Heart right ventricle (tissue), 16 donors: ENCODE data around the gene AP2B1. TPM values are rescaled to one million over a fixed set of nuclear protein-coding genes. Genes with fewer than 3 reads are reported as not detected.
"Not testable (repeated sequence)": the region's sequence is repeated elsewhere in the genome, so short reads cannot be mapped to it uniquely, and the experiment has no call there.

Source experiments
- ATAC-seq, 8 donors: fragments of 200-7000 bp; cut with Tn5 transposase; one replicate each; pipeline ENCODE4 v1.9.1; 2020; ENCODE audit warnings: mild to moderate bottlenecking in 8 of 8, moderate library complexity in 8 of 8, moderate number of reproducible peaks in 1 of 8
- DNase-seq, 2 donors: peaks; one replicate each; pipeline ENCODE4 v3.0.0-alpha.2; 2020
- H3K27ac ChIP-seq, 10 donors: fragments of 200-600 bp; sonication (generic) in 2 of 10; one replicate each; pipeline versions ENCODE4 v1.5.0 to v1.8.0; 2020 to 2022; ENCODE audit warnings: mild to moderate bottlenecking in 3 of 10
- H3K27me3 ChIP-seq, 7 donors: fragments of 200-600 bp; one replicate each; pipeline ENCODE4 v1.8.0; 2021 to 2022; ENCODE audit warnings: mild to moderate bottlenecking in 2 of 7
- H3K36me3 ChIP-seq, 9 donors: fragments of 200-600 bp; sonication (generic) in 1 of 9; one replicate each; pipeline versions ENCODE4 v1.5.0 to v1.8.0; 2020 to 2022; ENCODE audit warnings: mild to moderate bottlenecking in 2 of 9
- H3K4me1 ChIP-seq, 9 donors: fragments of 200-600 bp; sonication (generic) in 1 of 9; one replicate each; pipeline versions ENCODE4 v1.5.0 to v1.8.0; 2020 to 2022; ENCODE audit warnings: mild to moderate bottlenecking in 4 of 9
- H3K4me3 ChIP-seq, 10 donors: fragments of 200-600 bp; sonication (generic) in 2 of 10; one replicate each; pipeline versions ENCODE4 v1.5.0 to v1.8.0; 2020 to 2022; ENCODE audit warnings: mild to moderate bottlenecking in 7 of 10, moderate library complexity in 2 of 10
- H3K9me3 ChIP-seq, 11 donors: fragments of 200-600 bp in 10 of 11; sonication (generic) in 2 of 11; one replicate each; pipeline versions ENCODE4 v1.5.0 to v1.8.0; 2013 to 2022; ENCODE audit warnings: mild to moderate bottlenecking in 2 of 11, control low read depth in 1 of 11, moderate library complexity in 1 of 11
- WGBS, 2 donors: extraction: QIAGEN DNeasy Blood & Tissue Kit; methylation state at CpG; one replicate each; pipeline ENCODE4 v1.1.7; 2013; ENCODE audit warnings: inconsistent platforms in 1 of 2; 5-methylcytosine and 5-hydroxymethylcytosine counted together
- intact Hi-C, 10 donors: fragments of 100-400 bp; cut with DNase I; formaldehyde crosslinking; loops; one replicate each; pipeline versions ENCODE4 v1.11.1 to v1.14.2; 2022
- polyA plus RNA-seq, 2 donors: library from polyadenylated mRNA; stranded (reverse); fragments of 200-250 nt; gene quantifications; one replicate each; pipeline ENCODE4 v1.2.3, GENCODE V29; 2013
- total RNA-seq, 10 donors: library from RNA; stranded (reverse); fragmentation: NEBNext Ultra II Directional in 3 of 10; extraction: Animal tissue kit (Norgen Biotek cat#: 25700) in 3 of 10; gene quantifications; one replicate each; pipeline versions ENCODE4 v1.2.1 to v1.2.4, GENCODE V29; 2021 to 2023
- TF ChIP-seq, protein P1 (sequence below), 9 donors: fragments of 200-600 bp; sonication (generic) in 2 of 9; IDR thresholded peaks; one replicate each; pipeline versions ENCODE4 v1.5.0 to v1.8.0; 2021 to 2022; ENCODE audit warnings: antibody characterized with exemption in 9 of 9, mild to moderate bottlenecking in 5 of 9, moderate library complexity in 1 of 9
- donor health status: Arrhythmogenic right ventricular cardiomyopathy.
- donor health status: ischemic (EF 13 %, LVEDD 7.1; RV severe dilation, severe dysfunction).
- donor health status: healthy with polysubstance abuse.
- donor health status: DM: no; HTN: yes; CAD: no.
- donor health status: DM: no; HTN: no; CAD: no.
- donor health status: ischemic (EF 25% LVEDD 6.9; RV normal size, moderate dysfunction).
- donor health status: ischemic (EF 25% LVEDD 5.7; RV mildly dilated, moderate dysfunction).
- donor health status: healthy.
- donor health status: DM: yes; HTN: yes; CAD: no.
- donor health status: Ischemic cardiomyopathy.
- donor health status: ischemic (EF 35%, LVEDD 5.7; RV mildly dilated, moderate dysfunction).
- donor health status: nonischemic (EF 11% LVEDD 7.7; RV severe dilation, severe dysfunction).
- donor health status: DM: yes; HTN: yes; CAD: no.
- donor health status: PGD.
- donor health status: ischemic (EF 29% LVEDD 5.4; RV normal size, mild dysfunction).
- donor health status: nonischemic (EF 23%, LVEDD 6.1; RV moderate dilation, normal function).

The AP2B1 gene
- total and polyA plus RNA-seq, 12 donors, result 20.0 to 173 (median 129) TPM

DNA sequence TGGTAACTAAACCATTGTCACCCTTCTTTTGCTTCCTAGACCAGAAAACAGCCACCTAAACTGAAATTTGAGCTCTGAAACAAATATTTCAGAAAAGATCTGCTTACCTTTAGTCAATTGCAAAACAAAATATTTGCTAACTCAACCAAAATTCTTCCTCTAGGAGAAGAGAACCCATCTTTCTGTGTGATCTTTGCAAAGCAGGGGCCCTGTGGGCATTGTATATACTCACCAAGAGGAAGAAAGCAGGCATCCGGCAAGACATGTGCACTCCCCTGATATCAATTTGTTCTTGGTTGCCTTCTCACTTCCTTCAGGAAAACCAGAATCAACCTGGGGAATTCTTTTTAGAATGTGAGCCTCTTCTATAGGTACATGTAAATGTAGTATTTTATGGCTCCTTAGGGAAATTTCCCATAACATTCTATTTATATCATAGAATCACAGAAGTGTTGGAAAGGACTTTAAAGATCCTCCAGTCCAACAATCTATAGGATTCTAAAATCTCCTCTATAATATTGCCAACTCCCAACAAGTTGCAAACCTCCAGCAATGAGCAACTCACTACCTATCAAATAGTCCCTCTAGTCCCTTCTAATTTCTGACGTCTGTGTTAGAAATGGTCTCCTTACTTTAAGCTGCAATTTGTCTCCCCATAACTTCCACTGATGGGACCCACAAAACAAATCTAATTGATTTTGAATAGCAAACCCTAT lies 27.5 kb upstream of the AP2B1 start:
- 57 to 61% methylated on average over 2 of the region's 2 CpGs for WGBS, 2 donors
- H3K36me3 ChIP-seq, result no peaks in the 10 kb centered on the region
- H3K9me3 ChIP-seq, result no peaks in the 10 kb centered on the region
- intact Hi-C loops, result loop anchor here in 1 of 10 donors (10.0 kb wide), 1 partner anchor 65 kb away; no protein-coding TSS in a partner anchor
- no peak overlapping the region for H3K27ac ChIP-seq
- TF ChIP-seq, protein P1, sequence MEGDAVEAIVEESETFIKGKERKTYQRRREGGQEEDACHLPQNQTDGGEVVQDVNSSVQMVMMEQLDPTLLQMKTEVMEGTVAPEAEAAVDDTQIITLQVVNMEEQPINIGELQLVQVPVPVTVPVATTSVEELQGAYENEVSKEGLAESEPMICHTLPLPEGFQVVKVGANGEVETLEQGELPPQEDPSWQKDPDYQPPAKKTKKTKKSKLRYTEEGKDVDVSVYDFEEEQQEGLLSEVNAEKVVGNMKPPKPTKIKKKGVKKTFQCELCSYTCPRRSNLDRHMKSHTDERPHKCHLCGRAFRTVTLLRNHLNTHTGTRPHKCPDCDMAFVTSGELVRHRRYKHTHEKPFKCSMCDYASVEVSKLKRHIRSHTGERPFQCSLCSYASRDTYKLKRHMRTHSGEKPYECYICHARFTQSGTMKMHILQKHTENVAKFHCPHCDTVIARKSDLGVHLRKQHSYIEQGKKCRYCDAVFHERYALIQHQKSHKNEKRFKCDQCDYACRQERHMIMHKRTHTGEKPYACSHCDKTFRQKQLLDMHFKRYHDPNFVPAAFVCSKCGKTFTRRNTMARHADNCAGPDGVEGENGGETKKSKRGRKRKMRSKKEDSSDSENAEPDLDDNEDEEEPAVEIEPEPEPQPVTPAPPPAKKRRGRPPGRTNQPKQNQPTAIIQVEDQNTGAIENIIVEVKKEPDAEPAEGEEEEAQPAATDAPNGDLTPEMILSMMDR (IDR thresholded peaks at IDR 0.05), result no peak
- ATAC-seq (no peak), DNase-seq (no peak)
- peaks cover 0 to 4% (median 0%) of the 10 kb centered on the region in 9 donors for H3K4me1 ChIP-seq
- H3K27me3 ChIP-seq, result peaks cover 0 to 36% (median 10%) of the 10 kb centered on the region in 7 donors
- H3K4me3 ChIP-seq, result no peak overlapping the region

- ATAC-seq, result no peak
- no peaks in the 10 kb centered on the region for H3K36me3 ChIP-seq
- no peak for DNase-seq
- H3K4me1 ChIP-seq, result peaks cover 0 to 4% (median 0%) of the 10 kb centered on the region in 9 donors
- no peak within 1 kb of the TSS for H3K27ac ChIP-seq
- no peaks in the 10 kb centered on the region for H3K9me3 ChIP-seq
- H3K4me3 ChIP-seq, result no peak within 1 kb of the TSS
- TF ChIP-seq, protein P1 (IDR thresholded peaks at IDR 0.05), result no peak
- peaks cover 0 to 29% (median 10%) of the 10 kb centered on the region in 7 donors for H3K27me3 ChIP-seq
- WGBS, 2 donors, result 38 to 49% methylated on average over 3 of the region's 3 CpGs
- intact Hi-C loops, result no loop called here
Measured at GRCh38 chr17:35560703-35561102, 26.4 kb upstream of the AP2B1 start, which contains the start of gene SLFN14. TSS of gene SLFN14 (minus strand) at chr17:35560819. CDS start at chr17:35558062, 2,757 bp downstream.

GRCh38 chr17:35563181-35563580 lies 23.9 kb upstream of the AP2B1 start:
- H3K27me3 ChIP-seq, result peaks cover 0 to 15% (median 6%) of the 10 kb centered on the region in 7 donors
- H3K36me3 ChIP-seq, DNase-seq, intact Hi-C loops, ATAC-seq, H3K4me1 ChIP-seq, H3K27ac ChIP-seq, H3K4me3 ChIP-seq, H3K9me3 ChIP-seq: not testable (repeated sequence)
- WGBS, 2 donors, result 81 to 87% methylated on average over 15 to 16 of the region's 16 CpGs

DNA sequence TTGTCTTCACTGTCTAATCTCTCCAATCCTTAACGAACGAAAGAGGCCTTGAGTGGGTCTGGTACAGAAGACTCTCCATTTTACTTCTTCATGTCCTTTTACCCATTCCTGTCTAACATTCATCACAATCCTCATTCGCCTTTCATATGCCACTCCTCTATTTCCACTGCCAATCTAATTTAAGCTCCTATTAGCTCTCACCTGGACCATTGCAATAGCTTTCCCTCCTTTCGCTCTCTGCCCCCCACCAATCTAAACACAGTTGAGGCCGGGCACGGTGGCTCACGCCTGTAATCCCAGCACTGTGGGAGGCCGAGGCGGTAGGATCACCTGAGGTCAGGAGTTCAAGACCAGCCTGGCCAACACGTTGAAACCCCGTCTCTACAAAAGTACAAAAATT lies 20.2 kb upstream of the AP2B1 start:
- H3K9me3 ChIP-seq, result no peaks in the 10 kb centered on the region
- H3K4me1 ChIP-seq, result peaks cover 6 to 35% (median 23%) of the 10 kb centered on the region in 9 donors
- H3K36me3 ChIP-seq, result no peaks in the 10 kb centered on the region
- peak overlapping the region in 2 of 10 donors; percentile 90 to 91 for H3K27ac ChIP-seq
- DNase-seq (no peak), ATAC-seq (no peak)
- H3K4me3 ChIP-seq, result peak overlapping the region in 8 of 10 donors; percentile 70 to 94 (median 80)
- intact Hi-C loops, result no loop called here
- TF ChIP-seq, protein P1 (IDR thresholded peaks at IDR 0.05), result no peak
- H3K27me3 ChIP-seq, result no peaks in the 10 kb centered on the region
- 62 to 70% methylated on average over 11 of the region's 11 CpGs for WGBS, 2 donors

- intact Hi-C loops, result loop anchor here in 1 of 10 donors (1.0 kb wide), 1 partner anchor 8 kb away; no protein-coding TSS in a partner anchor
- ATAC-seq, result peak in 1 of 8 donors; percentile 5
- H3K27ac ChIP-seq, result peak overlapping the region in 9 of 10 donors; percentile 75 to 92 (median 90)
Measured at GRCh38 chr17:35568561-35568960, 18.6 kb upstream of the AP2B1 start.

More at GRCh38 chr17:35568561-35568960, 18.6 kb upstream of the AP2B1 start:
- Histone ChIP-seq H3K9me3 (no peaks in the 10 kb centered on the region), H3K27me3 (no peaks in the 10 kb centered on the region), H3K36me3 (peaks cover 0 to 14% (median 0%) of the 10 kb centered on the region in 9 donors), H3K4me1 (peaks cover 6 to 35% (median 23%) of the 10 kb centered on the region in 9 donors), H3K4me3 (peak overlapping the region; percentile 53 to 94 (median 80))
- WGBS, 2 donors, result 18 to 27% methylated on average over 15 of the region's 15 CpGs
- TF ChIP-seq, protein P1 (IDR thresholded peaks at IDR 0.05), result no peak
- no peak for DNase-seq
